ENCODE data around the gene KANSL1. TPM values are rescaled to one million over a fixed set of nuclear protein-coding genes. Genes with fewer than 3 reads are reported as not detected.

The KANSL1 gene
- total and polyA plus RNA-seq, 2 experiments from 2014 or later: 49.0 to 206 TPM

DNA sequence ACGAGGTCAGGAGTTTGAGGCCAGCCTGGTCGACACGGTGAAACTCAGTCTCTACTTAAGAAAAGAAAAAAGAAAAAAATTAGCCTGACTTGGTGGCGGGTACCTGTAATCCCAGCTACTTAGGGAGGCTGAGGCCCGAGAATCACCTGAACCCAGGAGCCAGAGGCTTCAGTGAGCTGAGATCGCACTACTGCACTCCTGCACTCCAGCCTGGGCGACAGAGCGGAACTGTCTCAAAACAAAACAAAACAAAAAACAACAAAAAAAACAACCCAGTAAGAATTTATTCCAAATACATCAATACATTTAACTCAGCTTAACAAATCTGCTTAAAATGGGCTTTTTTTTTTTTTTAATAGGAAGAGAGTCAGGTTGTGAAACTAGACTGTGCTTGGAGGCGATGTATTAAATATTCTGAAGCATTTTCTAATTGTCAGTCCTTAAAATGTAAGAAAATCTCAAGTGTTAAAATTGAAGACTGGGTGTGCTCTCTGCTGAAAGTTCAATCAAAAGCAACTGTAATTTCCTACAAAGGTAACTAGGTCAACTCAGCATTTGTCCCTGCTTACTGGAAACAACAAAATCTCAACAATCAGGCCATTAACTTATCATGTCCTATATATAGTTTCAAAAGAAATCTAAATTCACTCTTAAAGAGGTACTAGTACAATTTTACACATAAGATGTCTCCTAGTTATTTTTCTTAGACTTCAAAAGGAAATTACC, 23.2 kb downstream of the KANSL1 start (continued):
- no peak for TF ChIP-seq EZH2 (IDR thresholded peaks at IDR 0.05; ENCODE audit: low read depth, unreplicated experiment)
- TF ChIP-seq EZH2phosphoT487 (IDR thresholded peaks at IDR 0.05; ENCODE audit: unreplicated experiment): no peak
- TF ChIP-seq POLR2AphosphoS5 (IDR thresholded peaks at IDR 0.05; ENCODE audit: low read depth): no peak
- no peak for TF ChIP-seq CREB1 (CRISPR knock-in tag; IDR thresholded peaks at IDR 0.05; ENCODE audit: low read depth)
- TF ChIP-seq ZNF331 (CRISPR knock-in tag; IDR thresholded peaks at IDR 0.05; ENCODE audit: low read depth): no peak
- TF ChIP-seq, protein P1, sequence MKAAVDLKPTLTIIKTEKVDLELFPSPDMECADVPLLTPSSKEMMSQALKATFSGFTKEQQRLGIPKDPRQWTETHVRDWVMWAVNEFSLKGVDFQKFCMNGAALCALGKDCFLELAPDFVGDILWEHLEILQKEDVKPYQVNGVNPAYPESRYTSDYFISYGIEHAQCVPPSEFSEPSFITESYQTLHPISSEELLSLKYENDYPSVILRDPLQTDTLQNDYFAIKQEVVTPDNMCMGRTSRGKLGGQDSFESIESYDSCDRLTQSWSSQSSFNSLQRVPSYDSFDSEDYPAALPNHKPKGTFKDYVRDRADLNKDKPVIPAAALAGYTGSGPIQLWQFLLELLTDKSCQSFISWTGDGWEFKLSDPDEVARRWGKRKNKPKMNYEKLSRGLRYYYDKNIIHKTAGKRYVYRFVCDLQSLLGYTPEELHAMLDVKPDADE (IDR thresholded peaks at IDR 0.05): no peak
- TF ChIP-seq NANOG (IDR thresholded peaks at IDR 0.05; ENCODE audit: borderline replicate concordance): no peak

GRCh38 chr17:46167826-46168569, 25.2 kb downstream of the KANSL1 start:
- H3K27me3 ChIP-seq (ENCODE audit: insufficient read depth): no peaks in the 10 kb centered on the region
- Mint-ChIP-seq H3K4me3 (peak overlapping the region; percentile 0; the same call in 1 of the 3 replicates), H3K36me3 (ENCODE audit: low read depth) (peaks cover 43% of the 10 kb centered on the region), H3K27ac (peak overlapping the region; percentile 63; the same call in 1 of the 2 replicates), H3K9me3 (no peaks in the 10 kb centered on the region), H3K4me1 (peaks cover 63% of the 10 kb centered on the region), H3K27me3 (ENCODE audit: insufficient read depth, low read depth, poor library complexity) (no peaks in the 10 kb centered on the region)
- H3F3A ChIP-seq (replicated peaks; ENCODE audit: low read depth): no peaks in the 10 kb centered on the region
- H3K79me2 ChIP-seq (replicated peaks; ENCODE audit: insufficient read depth): peaks cover 100% of the 10 kb centered on the region
- ATAC-seq (no peak), DNase-seq (ENCODE audit: low spot score) (no peak)
- H3K9me2 ChIP-seq (ENCODE audit: insufficient read depth): no peaks in the 10 kb centered on the region
- H3K4me3 ChIP-seq: no peak overlapping the region
- peaks cover 92% of the 10 kb centered on the region for H4K20me1 ChIP-seq (replicated peaks; ENCODE audit: insufficient read depth)
- H3K4me2 ChIP-seq: 0 out of 2 replicates have a peak overlapping the region, but pooled peaks have one; percentile 13
- no peak overlapping the region for H3K27ac ChIP-seq (ENCODE audit: low read depth)
- H3K4me1 ChIP-seq (ENCODE audit: insufficient read depth): peaks cover 52% of the 10 kb centered on the region
- H2AFZ ChIP-seq: no peak overlapping the region
- 0 out of 2 replicates have a peak, but pooled peaks cover 9% of the 10 kb centered on the region for H3K36me3 ChIP-seq (ENCODE audit: insufficient read depth)
- TF ChIP-seq, protein P1 (IDR thresholded peaks at IDR 0.05): no peak
- TF ChIP-seq STAT1 (IDR thresholded peaks at IDR 0.05; ENCODE audit: unreplicated experiment) (no peak), ZNF114 (CRISPR knock-in tag; IDR thresholded peaks at IDR 0.05) (no peak), POLR2AphosphoS5 (IDR thresholded peaks at IDR 0.05; ENCODE audit: low read depth) (no peak), EZH2 (IDR thresholded peaks at IDR 0.05; ENCODE audit: low read depth, unreplicated experiment) (no peak), CTCF (conservative IDR thresholded peaks at IDR 0.05; ENCODE audit: low read depth in 2 of 2) (no peak), CREB1 (CRISPR knock-in tag; IDR thresholded peaks at IDR 0.05; ENCODE audit: low read depth) (no peak), NANOG (IDR thresholded peaks at IDR 0.05; ENCODE audit: borderline replicate concordance) (no peak), EZH2phosphoT487 (IDR thresholded peaks at IDR 0.05; ENCODE audit: unreplicated experiment) (no peak)
- TF ChIP-seq, protein P2, sequence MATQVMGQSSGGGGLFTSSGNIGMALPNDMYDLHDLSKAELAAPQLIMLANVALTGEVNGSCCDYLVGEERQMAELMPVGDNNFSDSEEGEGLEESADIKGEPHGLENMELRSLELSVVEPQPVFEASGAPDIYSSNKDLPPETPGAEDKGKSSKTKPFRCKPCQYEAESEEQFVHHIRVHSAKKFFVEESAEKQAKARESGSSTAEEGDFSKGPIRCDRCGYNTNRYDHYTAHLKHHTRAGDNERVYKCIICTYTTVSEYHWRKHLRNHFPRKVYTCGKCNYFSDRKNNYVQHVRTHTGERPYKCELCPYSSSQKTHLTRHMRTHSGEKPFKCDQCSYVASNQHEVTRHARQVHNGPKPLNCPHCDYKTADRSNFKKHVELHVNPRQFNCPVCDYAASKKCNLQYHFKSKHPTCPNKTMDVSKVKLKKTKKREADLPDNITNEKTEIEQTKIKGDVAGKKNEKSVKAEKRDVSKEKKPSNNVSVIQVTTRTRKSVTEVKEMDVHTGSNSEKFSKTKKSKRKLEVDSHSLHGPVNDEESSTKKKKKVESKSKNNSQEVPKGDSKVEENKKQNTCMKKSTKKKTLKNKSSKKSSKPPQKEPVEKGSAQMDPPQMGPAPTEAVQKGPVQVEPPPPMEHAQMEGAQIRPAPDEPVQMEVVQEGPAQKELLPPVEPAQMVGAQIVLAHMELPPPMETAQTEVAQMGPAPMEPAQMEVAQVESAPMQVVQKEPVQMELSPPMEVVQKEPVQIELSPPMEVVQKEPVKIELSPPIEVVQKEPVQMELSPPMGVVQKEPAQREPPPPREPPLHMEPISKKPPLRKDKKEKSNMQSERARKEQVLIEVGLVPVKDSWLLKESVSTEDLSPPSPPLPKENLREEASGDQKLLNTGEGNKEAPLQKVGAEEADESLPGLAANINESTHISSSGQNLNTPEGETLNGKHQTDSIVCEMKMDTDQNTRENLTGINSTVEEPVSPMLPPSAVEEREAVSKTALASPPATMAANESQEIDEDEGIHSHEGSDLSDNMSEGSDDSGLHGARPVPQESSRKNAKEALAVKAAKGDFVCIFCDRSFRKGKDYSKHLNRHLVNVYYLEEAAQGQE (IDR thresholded peaks at IDR 0.05; ENCODE audit: unreplicated experiment): no peak
